Activated naive CD4-positive, alpha-beta T cell treated with anti-CD3 and anti-CD28 coated beads, Interleukin-2, amount 10 ng/mL, durations not matched to agents 7 days and 5 days (primary cell): ENCODE data around the gene ARID1B.
A peak's percentile ranks its signal among the peaks of the same experiment; 100 is the strongest.

ENCODE experiments used
- CTCF ChIA-PET: fragments of 350-600 bp; sonication (Branson Sonifier 250); formaldehyde crosslinking; loops from one replicate; lab custom pipeline; 2021; ENCODE audit warnings: antibody characterized with exemption; lab: Charles Lee
- DNase-seq: peaks from one replicate; pipeline ENCODE4 v3.0.0-alpha.2; 2020
- H3K27ac Mint-ChIP-seq: one replicate; pipeline ENCODE4 v1.8.0; 2021; ENCODE audit warnings: mild to moderate bottlenecking, moderate library complexity, mixed read lengths
- H3K27me3 Mint-ChIP-seq: one replicate; pipeline ENCODE4 v1.8.0; 2021; ENCODE audit warnings: mild to moderate bottlenecking, mixed read lengths
- H3K36me3 Mint-ChIP-seq: one replicate; pipeline ENCODE4 v1.8.0; 2021; ENCODE audit warnings: mixed read lengths
- H3K4me1 Mint-ChIP-seq: one replicate; pipeline ENCODE4 v1.8.0; 2021; ENCODE audit warnings: mixed read lengths
- H3K4me3 Mint-ChIP-seq: one replicate; pipeline ENCODE4 v1.8.0; 2021; ENCODE audit warnings: mild to moderate bottlenecking, moderate library complexity, mixed read lengths
- H3K9me3 Mint-ChIP-seq: one replicate; pipeline ENCODE4 v1.8.0; 2021; ENCODE audit warnings: mixed read lengths

The ARID1B gene

GRCh38 chr6:156793200-156793599, 16.0 kb downstream of the ARID1B start:
- no peak overlapping the region for H3K4me3 Mint-ChIP-seq
- CTCF ChIA-PET = interaction anchor here (0.5 kb wide), 1 partner anchor 350 kb away, joined by 3 read pairs; no protein-coding TSS in a partner anchor
- H3K27ac Mint-ChIP-seq = no peak overlapping the region
- no peaks in the 10 kb centered on the region for H3K27me3 Mint-ChIP-seq
- peaks cover 11% of the 10 kb centered on the region for H3K36me3 Mint-ChIP-seq
- H3K9me3 Mint-ChIP-seq = no peaks in the 10 kb centered on the region
- DNase-seq = no peak
- H3K4me1 Mint-ChIP-seq = peaks cover 21% of the 10 kb centered on the region

- Mint-ChIP-seq H3K36me3 (peaks cover 14% of the 10 kb centered on the region), H3K27me3 (no peaks in the 10 kb centered on the region), H3K4me3 (no peak overlapping the region), H3K27ac (no peak overlapping the region), H3K9me3 (no peaks in the 10 kb centered on the region), H3K4me1 (peaks cover 17% of the 10 kb centered on the region)
- CTCF ChIA-PET = interaction anchor here (0.7 kb wide), 1 partner anchor 389 kb away, joined by 3 read pairs; no protein-coding TSS in a partner anchor
- no peak for DNase-seq
Observed at GRCh38 chr6:156794546-156795354, 17.6 kb downstream of the ARID1B start.

- no peak overlapping the region for H3K27ac Mint-ChIP-seq
- no peaks in the 10 kb centered on the region for H3K27me3 Mint-ChIP-seq
- H3K36me3 Mint-ChIP-seq = peaks cover 16% of the 10 kb centered on the region
- H3K4me3 Mint-ChIP-seq = peak overlapping the region; percentile 21
- H3K4me1 Mint-ChIP-seq = peaks cover 12% of the 10 kb centered on the region
- no peaks in the 10 kb centered on the region for H3K9me3 Mint-ChIP-seq
- no peak for DNase-seq
- CTCF ChIA-PET = interaction anchor here (0.6 to 1.3 kb wide), 2 partner anchors 10 to 72 kb away, joined by 3 read pairs; no protein-coding TSS in a partner anchor
Observed at GRCh38 chr6:156795825-156796224, 18.6 kb downstream of the ARID1B start.

DNA sequence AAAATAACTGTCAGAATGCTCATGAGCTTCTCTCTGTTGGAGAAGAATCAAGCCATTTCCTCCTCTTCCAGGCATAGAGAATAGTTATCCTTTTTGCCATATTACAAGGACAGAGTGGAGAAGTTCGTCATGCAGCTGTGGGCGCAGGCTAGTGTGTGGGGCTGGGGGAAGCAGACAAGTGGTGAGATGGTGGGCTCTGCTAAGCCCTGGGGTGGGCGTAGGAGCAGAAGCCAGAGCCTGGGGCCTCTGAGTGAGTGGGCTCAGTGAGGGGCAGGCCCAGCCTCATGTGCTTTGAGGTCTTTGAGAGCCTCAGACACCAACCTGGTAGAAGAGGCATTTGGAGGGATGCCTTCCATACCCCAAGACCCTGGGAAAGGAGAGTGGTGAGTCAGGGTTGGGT, 19.4 kb downstream of the ARID1B start:
- Mint-ChIP-seq H3K9me3 (no peaks in the 10 kb centered on the region), H3K4me1 (peaks cover 10% of the 10 kb centered on the region), H3K36me3 (peaks cover 13% of the 10 kb centered on the region), H3K27ac (no peak overlapping the region), H3K27me3 (no peaks in the 10 kb centered on the region), H3K4me3 (no peak overlapping the region)
- DNase-seq = no peak
- CTCF ChIA-PET = interaction anchor here (0.6 to 1.3 kb wide), 2 partner anchors 11 to 71 kb away, joined by 3 read pairs; no protein-coding TSS in a partner anchor

- no peaks in the 10 kb centered on the region for H3K9me3 Mint-ChIP-seq
- H3K4me3 Mint-ChIP-seq = no peak overlapping the region
- H3K27ac Mint-ChIP-seq = no peak overlapping the region
- peaks cover 17% of the 10 kb centered on the region for H3K36me3 Mint-ChIP-seq
- CTCF ChIA-PET = no interaction called here
- DNase-seq = no peak
- no peaks in the 10 kb centered on the region for H3K27me3 Mint-ChIP-seq
- peaks cover 19% of the 10 kb centered on the region for H3K4me1 Mint-ChIP-seq
Observed at GRCh38 chr6:156797901-156798735, 20.9 kb downstream of the ARID1B start.

DNA sequence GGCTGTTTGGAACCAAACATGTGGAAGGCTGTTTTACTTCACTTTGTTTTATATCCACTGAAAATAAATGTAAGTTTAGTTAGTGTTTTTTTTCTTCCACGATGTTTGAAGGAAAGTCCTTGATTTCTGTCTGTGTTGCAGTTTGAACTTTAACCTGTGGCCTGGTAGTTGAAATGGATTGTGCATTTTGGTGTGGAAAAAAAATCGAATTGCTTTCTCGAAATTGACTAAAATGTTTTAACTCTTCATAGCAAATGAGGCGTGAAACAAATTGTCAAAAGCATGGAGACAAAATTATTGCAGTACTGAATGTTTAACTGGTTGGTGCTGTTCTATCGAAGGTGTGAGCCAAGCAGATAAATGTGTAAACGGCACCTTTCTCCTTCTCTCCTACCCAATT, 24.5 kb downstream of the ARID1B start:
- Mint-ChIP-seq H3K27ac (no peak overlapping the region), H3K4me1 (peaks cover 29% of the 10 kb centered on the region), H3K36me3 (peaks cover 15% of the 10 kb centered on the region), H3K27me3 (no peaks in the 10 kb centered on the region), H3K9me3 (no peaks in the 10 kb centered on the region), H3K4me3 (no peak overlapping the region)
- no peak for DNase-seq
- CTCF ChIA-PET = no interaction called here

DNA sequence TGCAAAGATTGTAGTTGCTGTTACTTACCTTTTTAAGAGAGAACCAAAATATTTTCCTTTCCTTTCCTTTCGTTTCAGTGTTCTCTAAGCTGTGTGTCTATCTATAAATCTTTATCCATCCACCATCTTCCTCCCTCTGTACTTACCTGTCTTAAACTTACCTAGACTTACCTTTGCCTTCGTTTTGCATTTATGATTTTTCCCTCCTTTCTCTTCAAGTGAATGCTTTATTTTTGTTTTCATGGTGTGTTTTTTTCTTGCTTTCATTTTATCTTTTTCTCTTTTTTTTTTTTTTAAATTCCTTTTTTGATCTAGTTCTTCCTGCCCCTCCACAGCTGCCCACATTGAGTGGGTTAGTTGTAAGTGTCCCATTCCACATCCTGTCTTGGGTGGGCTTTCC, 26.2 kb downstream of the ARID1B start:
- H3K27ac Mint-ChIP-seq = no peak overlapping the region

GRCh38 chr6:156804402-156804801, 27.2 kb downstream of the ARID1B start:
- no peaks in the 10 kb centered on the region for H3K27me3 Mint-ChIP-seq
- peaks cover 11% of the 10 kb centered on the region for H3K36me3 Mint-ChIP-seq
- DNase-seq = no peak
- no peak overlapping the region for H3K4me3 Mint-ChIP-seq
- H3K4me1 Mint-ChIP-seq = peaks cover 50% of the 10 kb centered on the region
- CTCF ChIA-PET = no interaction called here
- no peak overlapping the region for H3K27ac Mint-ChIP-seq
- H3K9me3 Mint-ChIP-seq = no peaks in the 10 kb centered on the region

More for the DNA sequence above, 26.2 kb downstream of the ARID1B start:
- CTCF ChIA-PET = no interaction called here
- H3K27me3 Mint-ChIP-seq = no peaks in the 10 kb centered on the region
- DNase-seq = no peak
- peaks cover 42% of the 10 kb centered on the region for H3K4me1 Mint-ChIP-seq
- H3K9me3 Mint-ChIP-seq = no peaks in the 10 kb centered on the region
- H3K4me3 Mint-ChIP-seq = no peak overlapping the region
- H3K36me3 Mint-ChIP-seq = peaks cover 11% of the 10 kb centered on the region

- Mint-ChIP-seq H3K9me3 (peaks cover 1% of the 10 kb centered on the region), H3K27me3 (no peaks in the 10 kb centered on the region)
- CTCF ChIA-PET = no interaction called here
Observed at GRCh38 chr6:156806155-156806554, 29.0 kb downstream of the ARID1B start.

GRCh38 chr6:156807028-156807427, 29.9 kb downstream of the ARID1B start:
- Mint-ChIP-seq H3K27ac (no peak overlapping the region), H3K4me1 (peaks cover 52% of the 10 kb centered on the region), H3K27me3 (no peaks in the 10 kb centered on the region), H3K36me3 (peaks cover 8% of the 10 kb centered on the region), H3K9me3 (peaks cover 1% of the 10 kb centered on the region), H3K4me3 (no peak overlapping the region)
- CTCF ChIA-PET = interaction anchor here (0.5 kb wide), 1 partner anchor 181 kb away, joined by 3 read pairs; no protein-coding TSS in a partner anchor
- DNase-seq = no peak

More at GRCh38 chr6:156806155-156806554, 29.0 kb downstream of the ARID1B start:
- no peak overlapping the region for H3K27ac Mint-ChIP-seq
- H3K4me1 Mint-ChIP-seq = peaks cover 58% of the 10 kb centered on the region
- no peak overlapping the region for H3K4me3 Mint-ChIP-seq
- no peak for DNase-seq
- peaks cover 13% of the 10 kb centered on the region for H3K36me3 Mint-ChIP-seq

GRCh38 chr6:156807795-156808194, 30.6 kb downstream of the ARID1B start:
- Mint-ChIP-seq H3K4me1 (peaks cover 49% of the 10 kb centered on the region), H3K36me3 (peaks cover 7% of the 10 kb centered on the region), H3K9me3 (peaks cover 1% of the 10 kb centered on the region), H3K27me3 (no peaks in the 10 kb centered on the region), H3K27ac (no peak overlapping the region), H3K4me3 (no peak overlapping the region)
- no peak for DNase-seq
- CTCF ChIA-PET = interaction anchor here (0.7 kb wide), 1 partner anchor 11 kb away, joined by 3 read pairs; no protein-coding TSS in a partner anchor

DNA sequence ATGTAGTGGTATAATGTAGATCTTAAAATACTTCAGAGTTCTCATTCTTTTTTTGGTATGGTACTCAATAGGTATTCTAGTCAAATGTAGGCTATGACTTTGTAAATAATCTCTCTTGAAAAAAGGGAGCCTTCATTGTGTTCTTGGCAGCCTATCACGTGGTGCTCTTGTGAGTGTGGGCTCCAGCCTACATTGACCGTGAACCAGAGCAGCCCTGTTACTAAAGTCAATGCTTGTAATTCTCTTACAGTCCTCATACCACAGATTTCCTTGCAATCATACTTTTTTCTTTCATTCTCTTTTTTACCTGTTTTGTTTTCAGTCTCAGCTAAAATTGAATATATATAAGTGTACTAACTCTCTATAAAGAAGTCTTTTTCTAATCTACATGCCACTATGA, 31.1 kb downstream of the ARID1B start:
- H3K9me3 Mint-ChIP-seq = peaks cover 1% of the 10 kb centered on the region
- H3K27ac Mint-ChIP-seq = peak overlapping the region; percentile 2
- H3K27me3 Mint-ChIP-seq = no peaks in the 10 kb centered on the region
- H3K4me1 Mint-ChIP-seq = peaks cover 44% of the 10 kb centered on the region
- CTCF ChIA-PET = interaction anchor here (0.7 kb wide), 1 partner anchor 11 kb away, joined by 3 read pairs; no protein-coding TSS in a partner anchor
- H3K36me3 Mint-ChIP-seq = peaks cover 7% of the 10 kb centered on the region
- no peak overlapping the region for H3K4me3 Mint-ChIP-seq
- no peak for DNase-seq

GRCh38 chr6:156809034-156809433, 31.9 kb downstream of the ARID1B start:
- H3K27me3 Mint-ChIP-seq = no peaks in the 10 kb centered on the region
- H3K4me3 Mint-ChIP-seq = no peak overlapping the region
- DNase-seq = no peak
- peaks cover 7% of the 10 kb centered on the region for H3K36me3 Mint-ChIP-seq
- peaks cover 36% of the 10 kb centered on the region for H3K4me1 Mint-ChIP-seq
- no peak overlapping the region for H3K27ac Mint-ChIP-seq
- CTCF ChIA-PET = no interaction called here
- H3K9me3 Mint-ChIP-seq = peaks cover 1% of the 10 kb centered on the region
